NCI-H2171 treated with DMSO at 0.1 percent for 48 hours (cell line): ENCODE data around the gene JAZF1.
"Not testable (repeated sequence)": the region's sequence is repeated elsewhere in the genome, so short reads cannot be mapped to it uniquely, and the experiment has no call there.

Source experiments
- DNase-seq: peaks from one replicate; lab custom pipeline; 2025; lab: John Stamatoyannopoulos, UW

Gene JAZF1

DNA sequence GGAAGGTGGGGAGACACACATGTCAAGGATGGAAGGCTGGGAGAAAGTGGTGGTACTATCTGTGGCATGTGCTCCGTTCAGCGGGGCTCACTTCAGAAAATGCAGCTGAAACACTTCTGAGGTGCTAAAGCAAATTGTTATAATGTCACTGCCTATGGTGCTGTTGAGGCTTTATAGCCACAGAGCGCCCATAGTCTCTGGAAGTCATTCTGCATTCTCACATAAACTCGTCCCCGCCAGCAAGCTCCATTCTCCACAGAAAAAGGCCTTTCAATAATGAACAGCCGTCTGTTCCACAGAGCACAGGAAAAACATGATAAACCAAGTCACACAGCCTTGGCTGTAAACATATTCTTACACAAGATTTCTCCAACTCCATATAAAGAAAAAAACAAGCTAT, 308.7 kb downstream of the JAZF1 start:
- DNase-seq: no peak

GRCh38 chr7:27871086-27871485, 309.5 kb downstream of the JAZF1 start:
- no peak for DNase-seq

DNA sequence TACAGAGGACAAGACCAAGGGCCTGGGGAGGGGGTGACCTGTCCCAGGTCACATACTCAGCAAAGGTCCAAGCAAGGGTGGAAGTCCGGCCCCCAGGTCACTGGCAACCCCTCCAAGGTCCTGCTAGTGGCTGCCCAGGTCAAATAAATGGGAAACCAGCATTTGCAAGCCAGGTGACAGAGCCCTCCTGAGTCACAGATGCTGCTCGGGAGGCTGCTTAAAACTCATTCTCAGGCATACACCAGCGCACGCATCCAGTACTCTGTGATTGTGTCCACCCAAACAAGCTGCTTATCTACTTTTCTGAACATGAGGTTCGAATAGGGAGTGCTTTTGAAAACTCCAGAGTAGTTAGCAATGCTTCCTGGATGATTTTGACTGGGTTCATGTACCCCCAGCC, 310.0 kb downstream of the JAZF1 start:
- no peak for DNase-seq

DNA sequence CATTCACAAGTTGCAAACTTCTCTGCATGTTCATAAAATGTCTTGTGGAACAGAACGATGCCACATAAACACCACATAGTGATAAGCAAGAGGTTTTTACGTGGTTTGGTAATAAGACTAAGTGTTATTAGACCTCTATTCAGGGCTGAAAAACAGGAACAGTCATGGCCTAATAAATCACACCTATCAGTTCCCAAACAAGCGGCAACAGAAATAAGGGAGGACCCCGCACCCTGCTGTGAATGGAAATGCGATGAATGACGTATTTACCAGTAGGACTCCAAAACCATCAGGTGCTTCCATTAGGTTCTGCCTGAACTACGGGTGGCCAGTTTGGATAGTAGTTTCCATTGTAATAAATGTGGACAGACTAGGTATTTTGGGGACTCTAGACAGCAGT, 311.5 kb downstream of the JAZF1 start:
- DNase-seq: no peak

GRCh38 chr7:27868131-27868550, 312.5 kb downstream of the JAZF1 start:
- DNase-seq: no peak

GRCh38 chr7:27866828-27867672, 313.5 kb downstream of the JAZF1 start:
- no peak for DNase-seq

GRCh38 chr7:27866256-27866655, 314.3 kb downstream of the JAZF1 start:
- no peak for DNase-seq

- no peak for DNase-seq
These were observed 316.7 kb downstream of the JAZF1 start for GRCh38 chr7:27863880-27864279.

DNA sequence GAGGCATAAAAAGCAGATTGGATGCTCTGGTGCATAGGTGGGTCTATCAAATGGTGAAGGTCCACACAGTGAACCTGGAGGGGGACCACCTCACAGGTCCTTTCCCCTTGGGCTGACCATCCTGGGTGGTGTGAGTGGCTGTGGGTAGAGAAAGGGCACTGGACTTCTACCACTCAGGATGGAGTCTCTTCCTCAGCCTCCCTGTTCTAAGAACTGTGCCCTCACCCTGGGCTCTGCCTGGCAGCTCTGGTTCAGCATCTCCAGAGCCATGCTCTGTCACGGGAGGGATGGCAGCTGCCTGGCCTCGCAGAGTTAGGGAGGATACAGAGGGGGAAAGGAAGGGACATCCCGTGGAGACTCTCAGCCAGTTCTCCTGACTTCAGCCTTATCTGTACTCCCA, 318.8 kb downstream of the JAZF1 start:
- no peak for DNase-seq

DNA sequence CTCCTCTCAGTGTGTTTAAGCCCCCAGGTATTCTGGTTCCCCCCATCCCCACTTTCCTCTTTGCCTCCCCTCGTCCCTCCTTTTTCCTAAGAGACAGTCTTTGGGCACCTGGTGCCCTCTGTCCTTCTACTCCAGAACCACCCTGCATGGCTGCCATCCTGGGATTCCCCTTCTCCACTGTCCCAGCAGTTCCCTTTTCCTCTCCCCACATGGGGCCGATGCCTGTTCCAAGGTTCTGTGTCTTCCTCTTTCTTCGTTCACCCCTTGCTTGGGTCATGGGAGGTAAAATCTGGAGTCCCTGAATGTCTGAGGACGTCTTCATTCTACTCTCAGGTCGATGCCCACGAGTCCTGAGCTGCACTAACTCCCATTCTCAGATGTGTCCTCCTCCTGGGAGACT, 319.8 kb downstream of the JAZF1 start:
- DNase-seq: no peak

DNA sequence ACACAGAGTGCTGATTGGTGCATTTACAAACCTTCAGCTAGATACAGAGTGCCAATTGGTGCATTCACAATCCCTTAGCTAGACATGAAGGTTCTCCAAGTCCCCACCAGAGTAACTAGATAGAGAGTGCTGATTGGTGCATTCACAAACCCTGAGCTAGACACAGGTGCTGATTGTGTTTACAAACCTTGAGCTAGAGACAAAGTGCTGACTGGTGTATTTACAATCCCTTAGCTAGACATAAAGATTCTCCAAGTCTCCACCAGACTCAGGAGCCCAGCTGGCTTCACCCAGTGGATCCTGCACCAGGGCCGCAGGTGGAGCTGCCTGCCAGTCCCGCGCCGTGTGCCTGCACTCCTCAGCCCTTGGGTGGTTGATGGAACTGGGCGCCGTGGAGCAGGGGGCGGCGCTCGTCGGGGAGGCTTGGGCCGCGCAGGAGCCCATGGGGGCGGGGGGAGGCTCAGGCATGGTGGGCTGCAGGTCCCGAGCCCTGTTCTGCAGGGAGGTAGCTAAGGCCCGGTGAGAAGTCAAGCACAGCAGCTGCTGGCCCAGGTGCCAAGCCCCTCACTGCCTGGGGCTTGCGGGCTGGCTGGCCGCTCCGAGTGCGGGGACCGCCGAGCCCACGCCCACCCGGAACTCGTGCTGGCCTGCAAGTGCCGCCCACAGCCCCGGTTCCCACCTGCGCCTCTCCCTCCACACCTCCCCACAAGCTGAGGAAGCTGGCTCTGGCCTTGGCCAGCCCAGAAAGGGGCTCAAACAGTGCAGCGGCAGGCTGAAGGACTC, 323.7 kb downstream of the JAZF1 start:
- not testable (repeated sequence) for DNase-seq

GRCh38 chr7:27850531-27850930, 330.1 kb downstream of the JAZF1 start:
- DNase-seq: no peak

- no peak for DNase-seq
These were observed 334.2 kb downstream of the JAZF1 start for GRCh38 chr7:27846388-27846787.

- DNase-seq: no peak
These were observed 336.9 kb downstream of the JAZF1 start for GRCh38 chr7:27843584-27844305.

- DNase-seq: no peak
These were observed 337.7 kb downstream of the JAZF1 start for GRCh38 chr7:27842851-27843250.

DNA sequence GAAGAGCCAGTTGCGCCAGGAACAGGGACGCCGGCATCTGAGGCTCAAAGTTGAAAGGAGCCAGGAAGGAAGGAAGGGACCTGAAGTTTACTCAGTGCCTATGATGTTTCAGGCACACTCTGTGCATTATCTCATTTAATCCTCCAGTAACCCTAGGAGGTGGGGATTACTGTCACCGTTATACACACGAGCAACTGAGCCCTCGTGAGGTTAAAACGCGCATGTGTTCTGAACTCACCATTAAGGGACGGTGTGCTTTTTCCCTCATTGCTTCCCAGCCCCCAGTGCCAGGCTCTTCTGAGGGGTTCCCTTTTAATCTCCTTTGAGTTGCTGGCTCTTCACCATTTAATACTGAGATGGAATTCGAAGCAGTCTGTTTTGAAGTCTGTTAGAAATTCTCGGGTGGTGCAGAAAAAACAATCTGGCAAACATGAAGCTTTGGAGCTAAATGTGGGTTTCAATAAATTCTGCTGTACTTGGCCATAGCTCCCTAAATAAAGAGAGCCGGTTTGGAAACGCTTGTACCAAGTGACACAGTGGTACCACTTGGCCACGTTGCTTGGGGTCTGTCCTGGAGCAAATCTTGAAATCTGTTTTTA, 338.4 kb downstream of the JAZF1 start:
- no peak for DNase-seq

GRCh38 chr7:27840760-27841364, 339.7 kb downstream of the JAZF1 start:
- no peak for DNase-seq

- DNase-seq: no peak
These were observed 340.3 kb downstream of the JAZF1 start for GRCh38 chr7:27840313-27840712.

- DNase-seq: no peak
These were observed 341.5 kb downstream of the JAZF1 start for GRCh38 chr7:27839099-27839498.

DNA sequence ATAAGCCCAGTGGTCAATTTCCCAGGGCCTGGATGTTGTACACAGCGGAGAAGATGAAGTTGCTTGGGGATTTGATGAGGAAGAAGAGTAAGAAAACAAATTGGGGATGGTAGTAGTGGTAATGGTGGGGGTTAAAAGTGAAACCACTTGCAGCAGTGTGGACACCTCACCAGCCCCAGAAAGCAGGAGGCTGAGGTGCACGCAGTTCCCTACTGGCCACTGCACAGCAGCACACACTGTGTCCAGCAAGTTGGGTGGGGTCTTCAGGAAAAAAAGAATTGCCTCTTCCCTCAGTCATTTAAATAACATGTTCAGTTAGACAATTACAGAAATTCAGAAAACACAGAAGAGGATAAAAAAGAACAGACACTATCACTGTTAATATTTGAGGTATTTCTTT, 344.1 kb downstream of the JAZF1 start:
- DNase-seq: no peak

- DNase-seq: no peak
These were observed 345.2 kb downstream of the JAZF1 start for GRCh38 chr7:27835376-27835775.
